NCI-H2227 (cell line): ENCODE results near the gene EYS.

Experiments used
- DNase-seq: peaks from one replicate; lab custom pipeline; 2025; ENCODE audit not compliant: unreplicated experiment; lab: John Stamatoyannopoulos, UW

The EYS gene

GRCh38 chr6:65253041-65253440 is 454.0 kb downstream of the EYS start:
- no peak for DNase-seq

DNA sequence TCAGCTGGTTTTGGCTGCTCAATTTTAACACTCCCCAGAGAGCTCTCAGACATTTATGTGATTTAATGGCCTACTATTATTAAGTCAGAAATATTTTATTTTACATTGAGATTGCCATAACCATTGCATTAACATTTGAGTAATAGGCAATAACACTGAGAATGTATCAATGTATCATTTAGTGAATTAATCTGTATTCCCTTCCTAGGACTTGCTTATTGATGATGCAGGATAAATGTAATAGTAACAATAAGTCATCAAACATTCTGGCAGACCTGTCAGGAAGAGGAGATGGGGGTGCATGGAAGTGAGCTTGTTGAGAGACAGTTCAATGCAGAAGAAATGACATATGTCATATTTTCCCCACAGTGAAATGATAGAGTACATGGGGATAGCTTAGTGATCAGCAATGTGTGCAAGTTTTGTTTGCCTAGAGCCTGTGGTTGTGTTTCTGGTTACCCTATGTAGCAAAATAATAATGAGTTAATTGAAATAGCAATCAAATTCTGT is 458.9 kb downstream of the EYS start:
- DNase-seq = no peak

GRCh38 chr6:65231616-65232015 is 475.4 kb downstream of the EYS start:
- no peak for DNase-seq

GRCh38 chr6:65229825-65230224 is 477.2 kb downstream of the EYS start:
- no peak for DNase-seq

DNA sequence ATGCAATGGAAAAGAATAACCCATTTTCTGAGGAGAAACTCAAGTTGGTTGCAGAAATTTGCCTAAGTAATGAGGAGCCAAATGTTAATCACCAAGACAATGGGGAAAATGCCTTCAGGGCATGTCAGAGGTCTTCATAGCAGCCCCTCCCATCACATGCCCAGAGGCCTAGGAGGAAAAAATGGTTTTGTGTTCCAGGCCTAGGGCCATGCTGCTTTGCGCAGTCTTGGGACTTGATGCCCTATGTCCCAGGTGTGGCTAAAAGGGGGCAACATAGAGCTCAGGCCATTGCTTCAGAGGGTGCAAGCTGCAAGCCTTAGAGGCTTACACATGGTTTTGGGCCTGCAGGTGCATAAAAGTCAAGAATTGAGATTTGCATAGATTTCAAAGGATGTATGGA is 485.9 kb downstream of the EYS start:
- no peak for DNase-seq

DNA sequence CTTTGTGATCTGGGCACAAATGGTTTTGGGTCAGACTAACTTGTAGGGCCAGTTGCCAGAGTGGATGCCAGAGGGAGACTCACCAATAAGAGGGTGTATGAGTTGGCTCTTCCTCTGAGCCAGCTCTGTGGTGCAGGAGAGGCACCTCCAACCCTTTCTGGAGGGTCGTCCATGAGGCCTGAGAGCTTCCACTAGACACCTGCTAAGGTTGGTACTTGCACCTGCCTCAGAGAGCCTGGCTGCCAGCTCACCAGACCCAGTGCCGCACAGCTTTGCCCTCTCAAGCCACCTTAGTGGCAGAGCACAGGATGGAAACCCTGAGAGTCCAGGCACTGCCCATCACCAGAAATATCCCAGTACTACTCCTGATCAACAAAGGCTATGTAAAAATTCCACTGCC is 504.3 kb downstream of the EYS start:
- no peak for DNase-seq

DNA sequence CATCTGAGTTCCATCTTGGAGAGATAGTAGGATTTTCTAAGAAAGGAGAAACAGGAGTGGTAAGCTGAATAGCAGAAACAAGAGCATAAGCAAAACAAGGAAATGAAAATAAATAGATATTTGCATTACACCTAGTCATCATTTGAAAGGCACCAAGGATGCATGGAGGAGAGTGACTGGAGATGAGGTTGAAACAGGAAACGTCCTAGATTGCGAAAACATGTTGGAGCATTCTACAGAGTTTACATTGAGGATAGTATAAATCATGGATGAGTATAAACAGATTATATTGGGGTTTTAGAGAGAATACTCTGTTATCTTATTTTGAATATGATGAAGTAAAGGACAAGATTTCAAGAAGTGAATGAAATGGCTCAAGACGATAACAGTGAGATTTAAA is 507.3 kb downstream of the EYS start:
- no peak for DNase-seq

- DNase-seq = no peak
Measured at GRCh38 chr6:65199121-65199520, 507.9 kb downstream of the EYS start.

DNA sequence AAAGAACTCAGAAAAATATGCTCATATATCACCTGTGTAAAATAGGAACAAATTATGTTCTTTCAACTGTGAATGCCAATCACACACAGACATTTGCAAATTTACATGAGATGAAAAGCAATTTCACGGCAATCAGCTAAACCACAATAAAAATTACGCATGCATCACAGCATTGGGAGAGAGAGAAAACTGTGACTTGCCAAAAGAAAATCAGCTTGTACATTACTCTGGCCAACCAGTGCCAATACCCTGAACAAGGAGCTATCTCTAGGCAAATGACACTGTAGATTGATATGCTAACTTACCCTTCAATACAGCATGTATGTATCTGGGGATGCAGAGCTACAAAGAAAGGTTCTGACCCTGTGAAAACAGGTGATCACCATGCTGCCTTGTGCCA is 515.6 kb downstream of the EYS start:
- DNase-seq = no peak

DNA sequence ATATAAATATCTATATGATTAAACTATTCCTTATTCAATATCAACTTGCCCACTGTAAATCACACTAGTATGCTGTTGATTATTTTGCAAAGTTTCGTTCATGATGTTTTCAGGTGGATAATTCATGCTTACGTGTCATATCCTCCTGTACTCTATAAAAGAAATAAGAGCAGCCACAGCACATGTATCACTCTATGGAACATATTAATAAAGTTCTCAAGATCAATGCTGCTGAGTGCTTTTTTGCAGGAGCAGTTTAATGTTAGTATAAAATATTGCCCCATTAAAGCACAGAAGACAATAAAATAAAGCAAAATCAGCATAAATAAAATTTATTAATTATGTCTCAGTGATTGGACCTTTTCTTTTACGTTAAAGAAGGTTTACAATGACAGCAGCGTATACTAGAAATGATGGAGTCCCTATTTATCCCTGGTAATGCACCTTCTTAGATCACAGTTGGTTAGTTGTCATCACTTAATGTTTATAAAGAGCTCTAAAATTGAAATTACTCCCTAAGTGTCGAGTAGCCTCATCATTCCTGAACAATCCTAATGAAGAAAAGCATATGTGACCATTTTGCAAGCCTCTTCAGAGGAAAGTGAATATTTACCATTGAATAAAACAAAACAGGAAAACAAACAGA is 517.7 kb downstream of the EYS start:
- DNase-seq = no peak

DNA sequence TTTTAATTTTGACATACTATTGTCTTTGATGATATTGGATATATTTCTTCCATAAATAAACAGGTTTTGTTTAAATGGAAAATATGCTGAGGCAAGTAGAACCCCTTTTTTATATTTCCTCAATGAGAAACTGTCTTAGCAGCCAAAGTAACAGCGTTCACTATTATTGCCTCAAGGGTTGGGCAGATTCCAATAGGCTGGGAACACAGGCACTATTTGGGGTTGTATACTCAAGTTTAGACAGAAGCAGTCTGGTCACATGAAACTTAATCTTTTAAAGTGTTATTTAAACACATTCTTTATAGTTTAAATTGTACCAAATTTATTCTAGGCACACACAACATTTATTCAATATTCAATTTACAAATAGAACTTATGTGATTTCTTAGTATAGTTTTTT is 520.2 kb downstream of the EYS start:
- no peak for DNase-seq

DNA sequence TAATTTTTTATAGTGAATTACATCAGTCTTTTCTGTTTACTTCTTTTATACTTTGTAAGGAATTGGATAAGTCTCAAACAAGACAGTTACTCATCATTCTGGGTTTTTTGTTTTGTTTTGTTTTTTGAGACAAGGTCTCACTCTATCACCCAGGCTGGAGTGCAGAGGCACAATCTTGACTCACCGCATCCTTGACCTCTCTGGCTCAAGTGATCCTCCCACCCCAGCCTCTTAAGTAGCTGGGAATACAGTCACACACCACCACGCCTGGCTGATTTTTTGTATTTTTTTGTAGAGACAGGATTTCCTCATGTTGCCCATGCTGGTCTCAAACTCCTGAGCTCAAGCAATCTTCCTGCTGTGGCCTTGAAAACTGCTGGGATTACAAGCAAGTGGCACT is 524.3 kb downstream of the EYS start:
- no peak for DNase-seq

GRCh38 chr6:65170273-65170672 is 536.8 kb downstream of the EYS start:
- DNase-seq = no peak

GRCh38 chr6:65161661-65162060 is 545.4 kb downstream of the EYS start:
- no peak for DNase-seq

DNA sequence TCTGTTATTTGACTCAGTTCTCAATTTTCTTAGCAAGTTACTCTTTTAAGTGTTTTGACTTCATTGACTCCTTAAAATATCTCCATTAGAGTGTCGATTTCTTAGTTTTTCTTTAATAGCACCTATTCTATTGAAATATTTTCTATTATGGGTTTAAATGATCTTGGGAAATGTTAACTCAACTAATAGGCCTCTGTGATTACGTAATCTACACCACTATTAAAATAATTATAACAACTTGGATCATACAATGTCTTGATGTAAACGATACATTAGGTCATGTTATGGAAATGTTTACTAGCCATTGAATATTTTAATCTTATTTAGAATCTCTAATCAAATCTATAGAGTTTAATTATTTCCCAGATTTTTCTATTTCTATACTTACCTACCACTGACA is 550.0 kb downstream of the EYS start:
- DNase-seq = no peak

- DNase-seq = no peak
Measured at GRCh38 chr6:65155083-65155482, 551.9 kb downstream of the EYS start.

- DNase-seq = no peak
Measured at GRCh38 chr6:65149841-65150240, 557.2 kb downstream of the EYS start.

GRCh38 chr6:65148839-65149238 is 558.2 kb downstream of the EYS start:
- no peak for DNase-seq

- DNase-seq = no peak
Measured at GRCh38 chr6:65135567-65135966, 571.5 kb downstream of the EYS start.

GRCh38 chr6:65126667-65127066 is 580.4 kb downstream of the EYS start:
- DNase-seq = no peak

GRCh38 chr6:65123521-65123920 is 583.5 kb downstream of the EYS start:
- DNase-seq = no peak

DNA sequence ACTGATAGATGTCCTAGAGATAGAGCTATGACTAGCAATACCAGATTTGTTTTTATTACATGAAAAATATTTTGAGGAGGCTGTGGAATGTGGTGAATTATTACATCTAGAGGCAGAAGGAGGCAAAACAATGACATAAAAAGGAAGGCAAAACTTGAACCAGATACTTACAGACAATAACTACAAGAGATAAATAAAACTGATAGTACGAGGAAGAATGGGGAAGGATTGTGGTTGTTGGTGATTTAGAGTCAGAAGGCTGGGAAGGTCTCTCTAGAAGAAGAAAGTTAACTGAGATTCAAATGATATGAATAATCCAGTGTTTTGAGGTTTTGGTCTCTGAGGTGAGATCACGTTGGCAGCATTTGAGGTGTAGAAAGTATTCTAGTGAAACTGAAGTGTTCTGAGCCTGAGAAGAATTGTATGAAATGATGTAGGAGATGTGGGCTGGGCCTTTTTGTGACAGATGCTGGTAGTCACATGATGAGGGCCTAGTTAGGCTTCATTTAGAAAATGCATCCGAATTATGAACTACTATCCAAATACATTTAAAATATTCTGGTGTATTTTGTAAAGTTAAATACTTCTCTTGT is 589.1 kb downstream of the EYS start:
- no peak for DNase-seq

GRCh38 chr6:65116326-65116725 is 590.7 kb downstream of the EYS start:
- no peak for DNase-seq
